Measurements from ENCODE around the gene UST.

DNA sequence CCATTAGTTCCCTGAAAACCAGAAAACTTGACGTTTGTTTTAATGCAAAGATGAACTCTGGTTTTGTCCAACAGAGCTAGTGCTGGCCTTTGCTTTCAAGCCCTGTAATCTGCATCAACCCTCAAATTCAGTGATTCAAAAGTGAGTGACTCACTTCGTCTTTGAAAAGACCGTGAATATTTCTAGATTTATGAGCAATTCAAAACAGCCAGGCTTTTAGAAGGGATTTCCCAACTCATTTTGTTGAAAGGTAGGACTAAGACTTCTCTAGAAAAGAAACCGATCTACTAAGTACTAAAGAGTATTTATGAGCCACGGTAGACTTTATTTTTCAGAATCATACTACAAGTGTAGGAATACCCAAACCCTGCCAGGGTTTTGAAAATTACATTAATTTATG, 121.5 kb downstream of the UST start:
- TF ChIP-seq, protein P1, sequence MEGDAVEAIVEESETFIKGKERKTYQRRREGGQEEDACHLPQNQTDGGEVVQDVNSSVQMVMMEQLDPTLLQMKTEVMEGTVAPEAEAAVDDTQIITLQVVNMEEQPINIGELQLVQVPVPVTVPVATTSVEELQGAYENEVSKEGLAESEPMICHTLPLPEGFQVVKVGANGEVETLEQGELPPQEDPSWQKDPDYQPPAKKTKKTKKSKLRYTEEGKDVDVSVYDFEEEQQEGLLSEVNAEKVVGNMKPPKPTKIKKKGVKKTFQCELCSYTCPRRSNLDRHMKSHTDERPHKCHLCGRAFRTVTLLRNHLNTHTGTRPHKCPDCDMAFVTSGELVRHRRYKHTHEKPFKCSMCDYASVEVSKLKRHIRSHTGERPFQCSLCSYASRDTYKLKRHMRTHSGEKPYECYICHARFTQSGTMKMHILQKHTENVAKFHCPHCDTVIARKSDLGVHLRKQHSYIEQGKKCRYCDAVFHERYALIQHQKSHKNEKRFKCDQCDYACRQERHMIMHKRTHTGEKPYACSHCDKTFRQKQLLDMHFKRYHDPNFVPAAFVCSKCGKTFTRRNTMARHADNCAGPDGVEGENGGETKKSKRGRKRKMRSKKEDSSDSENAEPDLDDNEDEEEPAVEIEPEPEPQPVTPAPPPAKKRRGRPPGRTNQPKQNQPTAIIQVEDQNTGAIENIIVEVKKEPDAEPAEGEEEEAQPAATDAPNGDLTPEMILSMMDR (IDR thresholded peaks at IDR 0.05) = no peak
- no peak for TF ChIP-seq POLR2A (IDR thresholded peaks at IDR 0.05)
